ENCODE measurements around the gene EIF2B2.

GRCh38 chr14:74988993-74989392 lies 13.7 kb upstream of the EIF2B2 start:
- TF ChIP-seq CTCF (IDR thresholded peaks at IDR 0.05) = no peak
- no peak for TF ChIP-seq POLR2A (IDR thresholded peaks at IDR 0.05)
